DND-41 (cell line): Measurements from ENCODE around the gene MS4A6A.

Source experiments
- ATAC-seq: fragments of 200-7000 bp; cut with Tn5 transposase; 3 replicates; pipeline ENCODE4 v1.9.1; 2021; ENCODE audit warnings: low read depth; ENCODE audit not compliant: insufficient read depth
- DNase-seq: peaks from one replicate; pipeline ENCODE4 v3.0.0-alpha.2; 2020
- H2AFZ ChIP-seq: 2 replicates; pipeline ENCODE4 v1.6.0; 2012; ENCODE audit warnings: low read depth, low read length
- H3K27ac ChIP-seq: 2 replicates; pipeline ENCODE4 v1.5.1; 2012; ENCODE audit warnings: low read length, inconsistent platforms
- H3K27me3 ChIP-seq: fragments of 200-600 bp; sonication (generic); 2 replicates; pipeline ENCODE4 v1.6.0; 2012; ENCODE audit warnings: low read length, mild to moderate bottlenecking, inconsistent platforms; ENCODE audit not compliant: insufficient read depth, poor library complexity
- H3K36me3 ChIP-seq: 2 replicates; pipeline ENCODE4 v1.5.1; 2012; ENCODE audit warnings: low read length, inconsistent platforms; ENCODE audit not compliant: insufficient read depth
- H3K4me1 ChIP-seq: 2 replicates; pipeline ENCODE4 v1.5.1; 2012; ENCODE audit warnings: mild to moderate bottlenecking, low read length; ENCODE audit not compliant: insufficient read depth
- H3K4me2 ChIP-seq: 2 replicates; pipeline ENCODE4 v1.6.0; 2012; ENCODE audit warnings: mild to moderate bottlenecking, moderate library complexity, low read length, inconsistent platforms; ENCODE audit not compliant: insufficient read depth
- H3K4me3 ChIP-seq, 2 experiments: fragments of 200-600 bp in 1 of 2; shearing (Covaris generic) in 1 of 2; 2 replicates each; pipeline ENCODE4 v1.5.1; 2012 to 2016; ENCODE audit warnings: inconsistent platforms in 2 of 2, low read length in 2 of 2, mild to moderate bottlenecking in 2 of 2, low read depth in 1 of 2, moderate library complexity in 1 of 2
- H3K79me2 ChIP-seq: 2 replicates; pipeline ENCODE4 v1.6.0; 2012; ENCODE audit warnings: low read length, inconsistent platforms; ENCODE audit not compliant: insufficient read depth
- H3K9ac ChIP-seq: 2 replicates; pipeline ENCODE4 v1.6.0; 2012; ENCODE audit warnings: low read depth, mild to moderate bottlenecking, inconsistent platforms, low read length, moderate library complexity
- H3K9me3 ChIP-seq: 2 replicates; pipeline ENCODE4 v1.5.1; 2012; ENCODE audit warnings: low read length, moderate library complexity, mild to moderate bottlenecking, inconsistent platforms; ENCODE audit not compliant: insufficient read depth, severe bottlenecking
- H4K20me1 ChIP-seq: 2 replicates; pipeline ENCODE4 v1.6.0; 2012; ENCODE audit warnings: low read length; ENCODE audit not compliant: insufficient read depth
- CTCF ChIP-seq: IDR thresholded peaks from 2 replicates; pipeline ENCODE4 v1.5.1; 2012; ENCODE audit warnings: borderline replicate concordance, low read length, moderate library complexity, mild to moderate bottlenecking; ENCODE audit not compliant: poor library complexity, severe bottlenecking; ENCODE audit errors: extremely low read depth
- EZH2 ChIP-seq: IDR thresholded peaks from 3 replicates; pipeline ENCODE4 v1.6.1; 2012; ENCODE audit warnings: borderline replicate concordance, low read depth, mild to moderate bottlenecking, moderate library complexity, low read length, inconsistent platforms; ENCODE audit not compliant: severe bottlenecking

The MS4A6A gene

GRCh38 chr11:60169264-60169915, 13.5 kb downstream of the MS4A6A start:
- Histone ChIP-seq H2AFZ (no peak overlapping the region), H3K27me3 (no peaks in the 10 kb centered on the region), H3K4me1 (no peaks in the 10 kb centered on the region), H3K79me2 (no peaks in the 10 kb centered on the region), H3K9me3 (peaks cover 38% of the 10 kb centered on the region), H3K4me2 (no peak overlapping the region), H4K20me1 (no peaks in the 10 kb centered on the region), H3K36me3 (no peaks in the 10 kb centered on the region), H3K9ac (no peak overlapping the region), H3K4me3 (peak overlapping the region in 1 of 2 experiments; percentile 28; a peak in 1 of 4 replicates), H3K27ac (no peak overlapping the region)
- DNase-seq (peak; percentile 59), ATAC-seq (no peak)
- TF ChIP-seq CTCF = peak; percentile 39
- no peak for TF ChIP-seq EZH2

- TF ChIP-seq EZH2 = no peak
- no peak for TF ChIP-seq CTCF
These were observed 14.6 kb downstream of the MS4A6A start for GRCh38 chr11:60168306-60168705.

GRCh38 chr11:60165951-60166350, 16.9 kb downstream of the MS4A6A start:
- Histone ChIP-seq H3K27ac (no peak overlapping the region), H3K27me3 (no peaks in the 10 kb centered on the region), H3K4me2 (no peak overlapping the region), H3K9me3 (peaks cover 34% of the 10 kb centered on the region), H4K20me1 (no peaks in the 10 kb centered on the region), H3K4me1 (no peaks in the 10 kb centered on the region), H3K36me3 (no peaks in the 10 kb centered on the region), H3K79me2 (no peaks in the 10 kb centered on the region), H3K4me3 (no peak overlapping the region), H3K9ac (no peak overlapping the region), H2AFZ (no peak overlapping the region)
- no peak for TF ChIP-seq CTCF
- TF ChIP-seq EZH2 = no peak
- DNase-seq (no peak), ATAC-seq (no peak)

More at GRCh38 chr11:60168306-60168705, 14.6 kb downstream of the MS4A6A start:
- no peak overlapping the region for H3K27ac ChIP-seq
- no peaks in the 10 kb centered on the region for H3K4me1 ChIP-seq
- no peaks in the 10 kb centered on the region for H3K79me2 ChIP-seq
- H3K9me3 ChIP-seq = peaks cover 38% of the 10 kb centered on the region
- H3K4me3 ChIP-seq = no peak overlapping the region
- no peak overlapping the region for H2AFZ ChIP-seq
- ATAC-seq (no peak), DNase-seq (no peak)
- H3K27me3 ChIP-seq = no peaks in the 10 kb centered on the region
- no peaks in the 10 kb centered on the region for H4K20me1 ChIP-seq
- H3K9ac ChIP-seq = no peak overlapping the region
- no peak overlapping the region for H3K4me2 ChIP-seq
- no peaks in the 10 kb centered on the region for H3K36me3 ChIP-seq
